Muscle layer of duodenum (tissue), 2 donors: ENCODE data around the gene ACOT11.

ENCODE experiments used
- H3K27ac ChIP-seq: one replicate; pipeline ENCODE4 v1.7.0; 2013; ENCODE audit warnings: mild to moderate bottlenecking, low read length
- H3K27me3 ChIP-seq: one replicate; pipeline ENCODE4 v1.7.0; 2013; ENCODE audit warnings: low read depth, mild to moderate bottlenecking, control low read depth, low read length
- H3K36me3 ChIP-seq, 2 donors: one replicate each; pipeline ENCODE4 v1.7.0; 2013; ENCODE audit warnings: low read length in 2 of 2, control low read depth in 1 of 2, mild to moderate bottlenecking in 1 of 2; ENCODE audit not compliant: insufficient read depth in 2 of 2, control insufficient read depth in 1 of 2
- H3K4me1 ChIP-seq, 2 donors: one replicate each; pipeline ENCODE4 v1.7.0; 2013; ENCODE audit warnings: low read length in 2 of 2, mild to moderate bottlenecking in 2 of 2, control low read depth in 1 of 2, moderate library complexity in 1 of 2; ENCODE audit not compliant: insufficient read depth in 2 of 2, control insufficient read depth in 1 of 2
- H3K4me3 ChIP-seq, 2 donors: one replicate each; pipeline ENCODE4 v1.7.0; 2013; ENCODE audit warnings: low read length in 2 of 2, low read depth in 1 of 2, mild to moderate bottlenecking in 1 of 2
- H3K9me3 ChIP-seq, 2 donors: one replicate each; pipeline ENCODE4 v1.7.0; 2013; ENCODE audit warnings: low read length in 2 of 2, control low read depth in 1 of 2, mild to moderate bottlenecking in 1 of 2; ENCODE audit not compliant: control insufficient read depth in 1 of 2
- donor health status: healthy.

ACOT11 gene

DNA sequence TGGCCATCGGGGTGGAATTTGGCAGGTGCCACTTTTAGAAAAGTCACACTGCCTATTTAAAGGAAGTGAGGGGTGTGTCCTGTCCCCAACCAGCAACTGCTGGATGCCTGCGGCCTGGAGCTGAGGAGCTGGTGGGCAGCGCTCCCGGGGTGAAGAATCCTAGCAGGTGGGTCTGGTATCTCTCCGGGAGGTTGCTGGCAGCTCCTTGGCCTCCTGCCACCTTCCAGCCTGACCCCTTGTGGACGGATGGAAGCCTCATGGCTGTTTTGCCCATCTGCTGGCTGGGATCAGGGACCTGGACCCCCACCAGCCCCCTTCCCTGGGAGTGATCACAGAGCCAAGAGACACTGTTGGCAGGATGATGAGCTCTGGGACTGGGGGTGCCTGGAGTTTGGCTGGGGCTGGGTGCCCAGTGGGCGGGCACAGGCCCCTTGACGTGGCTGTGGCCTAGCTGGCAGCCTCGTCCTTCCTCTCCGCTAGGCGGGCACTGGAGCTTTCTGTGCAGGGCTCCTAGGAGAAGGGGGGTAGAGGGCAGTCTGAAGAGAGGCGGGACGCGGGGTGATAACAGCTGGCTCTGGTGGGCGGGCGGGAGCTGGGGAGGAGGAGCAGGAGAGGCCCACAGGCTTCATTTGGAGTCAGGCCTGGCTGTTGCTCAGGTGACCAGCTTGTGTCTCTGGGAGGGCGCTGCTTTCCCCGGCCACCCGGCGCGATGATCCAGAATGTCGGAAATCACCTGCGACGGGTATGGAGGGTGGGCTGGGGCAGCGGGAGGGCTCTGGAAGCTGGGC is at the start of gene ACOT11:
Gene ACOT11 (plus strand): TSS at position 628 of the 788 bp plus-strand sequence. CDS start 82 bp downstream, at position 710.
- peak within 1 kb of the TSS; percentile 83 for H3K27ac ChIP-seq
- peaks cover 3 to 32% of the 10 kb centered on the region in 2 donors for H3K4me1 ChIP-seq
- no peaks in the 10 kb centered on the region for H3K36me3 ChIP-seq
- peak within 1 kb of the TSS; percentile 46 to 53 for H3K4me3 ChIP-seq
- H3K27me3 ChIP-seq: no peaks in the 10 kb centered on the region
- H3K9me3 ChIP-seq: no peaks in the 10 kb centered on the region

DNA sequence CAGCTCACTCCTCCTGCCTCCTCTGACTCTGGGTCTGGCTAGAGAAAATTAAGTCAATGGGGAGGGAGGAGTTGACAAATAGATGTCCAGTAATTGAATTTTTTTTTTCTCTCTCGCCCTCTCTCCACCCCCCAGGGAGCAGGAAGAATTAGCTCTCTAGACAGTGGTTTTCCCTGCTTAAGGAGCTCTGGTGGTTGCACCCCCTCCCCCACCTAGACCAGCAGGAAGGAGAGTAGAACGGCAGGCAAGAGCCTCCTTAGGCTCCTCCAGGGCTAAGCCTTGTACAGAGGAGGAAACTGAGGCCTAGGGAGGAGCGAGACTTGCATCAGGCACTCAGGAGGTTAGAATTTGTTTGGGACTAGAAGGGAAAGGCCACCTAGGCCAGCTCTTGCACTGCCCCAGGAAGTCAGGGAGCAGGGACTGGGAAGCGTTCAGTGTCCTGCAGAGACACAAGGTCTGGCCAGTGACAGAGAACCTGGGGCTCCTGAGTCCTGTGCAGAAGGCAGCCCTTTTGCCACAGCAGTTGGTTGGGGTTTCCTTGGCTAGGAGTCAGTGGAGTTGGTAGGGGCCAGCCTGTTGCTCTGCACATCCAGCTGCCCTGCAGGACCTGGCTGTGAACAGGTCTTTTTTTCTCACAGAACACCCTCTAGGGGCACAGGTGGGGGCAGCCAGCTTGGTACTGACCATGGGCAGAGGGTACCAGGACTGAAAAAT is 49.5 kb upstream of the ACOT11 start:
- peak overlapping the region; percentile 39 to 59 for H3K4me3 ChIP-seq
- H3K27me3 ChIP-seq: peaks cover 5% of the 10 kb centered on the region

GRCh38 chr1:54499097-54499359 is 49.0 kb upstream of the ACOT11 start:
- Histone ChIP-seq H3K9me3 (no peaks in the 10 kb centered on the region), H3K36me3 (no peaks in the 10 kb centered on the region), H3K27me3 (peaks cover 5% of the 10 kb centered on the region), H3K4me3 (peak overlapping the region; percentile 39 to 59), H3K27ac (no peak overlapping the region), H3K4me1 (peaks cover 0 to 19% of the 10 kb centered on the region in 2 donors)

More for the DNA sequence above, 49.5 kb upstream of the ACOT11 start:
- no peak overlapping the region for H3K27ac ChIP-seq
- no peaks in the 10 kb centered on the region for H3K9me3 ChIP-seq
- peaks cover 0 to 19% of the 10 kb centered on the region in 2 donors for H3K4me1 ChIP-seq
- H3K36me3 ChIP-seq: no peaks in the 10 kb centered on the region

DNA sequence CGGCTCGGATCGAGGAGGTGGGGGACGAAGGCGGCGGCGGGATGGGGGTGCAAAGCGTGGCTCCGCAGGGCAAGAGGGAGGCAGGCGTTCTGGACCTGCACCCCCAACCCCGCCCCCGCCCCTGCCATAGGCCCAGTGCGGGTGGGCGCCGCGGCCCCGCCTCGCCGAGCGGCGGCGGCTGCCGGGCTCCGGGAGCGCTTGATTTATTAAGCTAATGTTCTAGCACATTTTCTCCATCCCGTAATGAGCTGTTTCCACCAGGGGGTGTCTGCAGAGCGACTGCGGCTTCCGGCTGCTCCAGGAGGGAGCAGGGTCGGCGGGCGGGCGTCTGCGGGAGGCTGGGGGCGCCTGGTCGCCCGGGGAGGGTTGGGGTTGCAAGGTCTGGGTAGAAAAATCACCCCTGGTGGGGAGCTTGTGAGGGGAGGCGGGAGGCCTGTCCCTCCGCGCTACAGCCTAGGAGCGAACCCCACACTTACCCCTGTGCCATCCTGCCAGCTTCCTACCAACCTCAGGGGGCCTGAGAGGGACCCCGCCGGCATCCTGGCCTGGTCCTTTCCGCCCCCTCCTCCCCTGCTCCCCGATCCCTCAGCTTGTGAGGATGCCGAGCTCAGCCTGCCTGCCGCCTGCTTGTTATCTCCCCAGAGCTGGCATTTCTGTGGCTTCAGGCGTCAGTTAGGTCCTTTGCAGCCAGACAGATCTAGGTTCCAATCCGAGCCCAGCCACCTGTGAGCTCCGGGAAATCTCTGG is 48.5 kb upstream of the ACOT11 start:
- H3K4me3 ChIP-seq: peak overlapping the region; percentile 39 to 59

DNA sequence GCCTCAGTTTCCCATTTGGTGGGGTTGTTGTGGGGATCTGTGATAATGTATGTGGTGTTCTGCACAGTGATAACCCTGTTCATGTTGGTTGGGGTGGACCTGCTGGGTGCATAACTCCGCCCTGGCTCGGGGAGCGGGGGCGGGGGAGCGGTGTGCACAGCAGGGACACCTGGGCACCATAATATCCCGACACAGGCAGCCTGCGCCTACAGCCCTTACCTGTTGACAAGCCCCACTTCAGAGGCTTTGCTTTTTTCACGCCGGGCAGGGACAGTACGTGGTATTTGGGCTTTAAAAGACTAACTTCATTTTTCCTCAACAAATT is 48.0 kb upstream of the ACOT11 start:
- H3K36me3 ChIP-seq: no peaks in the 10 kb centered on the region
- H3K27me3 ChIP-seq: peaks cover 5% of the 10 kb centered on the region
- peaks cover 0 to 19% of the 10 kb centered on the region in 2 donors for H3K4me1 ChIP-seq
- peak overlapping the region; percentile 39 to 59 for H3K4me3 ChIP-seq
- H3K9me3 ChIP-seq: no peaks in the 10 kb centered on the region
- no peak overlapping the region for H3K27ac ChIP-seq

More for the DNA sequence above, 48.5 kb upstream of the ACOT11 start:
- Histone ChIP-seq H3K4me1 (peaks cover 0 to 19% of the 10 kb centered on the region in 2 donors), H3K36me3 (no peaks in the 10 kb centered on the region), H3K27ac (no peak overlapping the region), H3K9me3 (no peaks in the 10 kb centered on the region), H3K27me3 (peaks cover 5% of the 10 kb centered on the region)

- Histone ChIP-seq H3K27me3 (peaks cover 5% of the 10 kb centered on the region), H3K36me3 (no peaks in the 10 kb centered on the region), H3K27ac (no peak overlapping the region), H3K9me3 (no peaks in the 10 kb centered on the region), H3K4me3 (no peak overlapping the region), H3K4me1 (peaks cover 0 to 19% of the 10 kb centered on the region in 2 donors)
Measured at GRCh38 chr1:54501849-54502248, 46.2 kb upstream of the ACOT11 start.

DNA sequence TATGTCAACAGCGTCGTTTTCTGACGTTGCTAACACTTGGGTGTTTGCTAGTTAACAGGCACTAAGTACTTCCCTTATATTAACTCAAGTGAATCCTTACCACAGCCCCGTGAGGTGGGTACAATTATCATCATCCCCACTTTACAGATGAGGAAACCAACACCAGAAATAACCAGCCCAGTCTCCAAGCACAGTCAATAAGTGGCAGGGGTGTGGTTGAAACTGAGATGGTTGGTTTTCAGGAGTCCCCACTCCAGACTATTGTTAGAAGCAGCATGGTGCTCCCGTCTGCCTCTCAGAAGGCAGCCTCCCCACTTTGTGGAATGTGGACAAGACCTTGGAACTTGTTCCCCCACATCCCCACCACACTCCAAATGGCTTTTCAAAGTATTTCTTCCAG is 45.7 kb upstream of the ACOT11 start:
- Histone ChIP-seq H3K4me3 (no peak overlapping the region), H3K36me3 (no peaks in the 10 kb centered on the region), H3K9me3 (no peaks in the 10 kb centered on the region), H3K27ac (no peak overlapping the region), H3K4me1 (peaks cover 0 to 19% of the 10 kb centered on the region in 2 donors), H3K27me3 (peaks cover 5% of the 10 kb centered on the region)

- no peaks in the 10 kb centered on the region for H3K9me3 ChIP-seq
- no peak overlapping the region for H3K4me3 ChIP-seq
- H3K27me3 ChIP-seq: no peaks in the 10 kb centered on the region
- H3K27ac ChIP-seq: no peak overlapping the region
- no peaks in the 10 kb centered on the region for H3K36me3 ChIP-seq
- no peaks in the 10 kb centered on the region for H3K4me1 ChIP-seq
Measured at GRCh38 chr1:54506594-54506993, 41.4 kb upstream of the ACOT11 start.

- Histone ChIP-seq H3K4me3 (no peak overlapping the region), H3K9me3 (no peaks in the 10 kb centered on the region), H3K27me3 (no peaks in the 10 kb centered on the region), H3K4me1 (no peaks in the 10 kb centered on the region), H3K27ac (no peak overlapping the region), H3K36me3 (no peaks in the 10 kb centered on the region)
Measured at GRCh38 chr1:54507033-54507870, 40.8 kb upstream of the ACOT11 start.

DNA sequence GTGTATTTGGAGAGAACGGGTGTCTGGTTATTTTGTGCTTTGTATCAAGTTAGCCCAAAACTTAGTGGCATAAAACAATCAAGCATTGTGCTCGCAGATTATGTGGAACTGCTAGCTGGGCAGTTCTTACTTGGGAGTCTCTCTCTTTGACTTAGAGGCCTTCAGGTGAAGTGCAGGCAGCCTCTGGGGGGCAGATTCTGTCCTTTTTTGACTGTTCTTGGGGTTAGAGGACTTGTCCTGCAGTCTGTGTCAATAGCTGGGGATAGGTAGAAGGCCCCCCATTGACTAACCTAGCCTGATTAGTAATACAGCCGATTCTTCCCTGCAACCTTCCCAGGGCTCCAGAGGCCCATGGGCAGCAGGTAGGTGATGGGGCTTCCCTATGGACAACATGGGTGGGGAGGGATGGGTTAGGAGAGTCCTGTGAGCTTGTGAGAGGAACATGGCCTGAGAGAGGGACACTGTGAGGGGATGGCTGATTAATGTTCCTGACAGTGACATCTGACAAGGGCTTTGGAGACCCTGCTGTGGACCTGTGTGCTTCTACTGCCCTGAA is 37.2 kb upstream of the ACOT11 start:
- no peak overlapping the region for H3K27ac ChIP-seq
- no peaks in the 10 kb centered on the region for H3K4me1 ChIP-seq
- no peak overlapping the region for H3K4me3 ChIP-seq
- H3K27me3 ChIP-seq: no peaks in the 10 kb centered on the region
- H3K9me3 ChIP-seq: no peaks in the 10 kb centered on the region
- H3K36me3 ChIP-seq: no peaks in the 10 kb centered on the region
